Endodermal cell (in vitro differentiated cells): ENCODE results near the gene PLAC1. TPM values are rescaled to one million over a fixed set of nuclear protein-coding genes. Genes with fewer than 3 reads are reported as not detected.

Experiments used
- DNase-seq: peaks from one replicate; pipeline ENCODE4 v3.0.0-alpha.2; 2017
- H3K27ac ChIP-seq: 2 replicates; pipeline ENCODE4 v1.5.1; 2013; ENCODE audit warnings: mild to moderate bottlenecking, low read depth, low read length, moderate library complexity
- H3K27me3 ChIP-seq: 2 replicates; pipeline ENCODE4 v1.6.1; 2013; ENCODE audit warnings: mild to moderate bottlenecking, low read length, moderate library complexity; ENCODE audit not compliant: insufficient read depth, control insufficient read depth, poor library complexity, severe bottlenecking
- H3K36me3 ChIP-seq: 2 replicates; pipeline ENCODE4 v1.7.0; 2013; ENCODE audit warnings: mild to moderate bottlenecking, low read length, moderate library complexity; ENCODE audit not compliant: control insufficient read depth, insufficient read depth
- H3K4me1 ChIP-seq: one replicate; pipeline ENCODE4 v1.7.0; 2013; ENCODE audit warnings: low read length; ENCODE audit not compliant: control insufficient read depth, insufficient read depth
- H3K4me3 ChIP-seq: 2 replicates; pipeline ENCODE4 v1.5.1; 2013; ENCODE audit warnings: mild to moderate bottlenecking, low read length, moderate library complexity
- H3K9ac ChIP-seq: 2 replicates; pipeline ENCODE4 v1.6.1; 2013; ENCODE audit warnings: mild to moderate bottlenecking, low read length, moderate library complexity; ENCODE audit not compliant: poor library complexity, severe bottlenecking; ENCODE audit errors: extremely low read depth
- H3K9me3 ChIP-seq: 2 replicates; pipeline ENCODE4 v1.6.1; 2013; ENCODE audit warnings: mild to moderate bottlenecking, low read length, moderate library complexity; ENCODE audit not compliant: control insufficient read depth
- H3K27ac Mint-ChIP-seq: 2 replicates; pipeline ENCODE4 v1.8.0; 2020; ENCODE audit warnings: mixed read lengths
- H3K27me3 Mint-ChIP-seq: 2 replicates; pipeline ENCODE4 v1.8.0; 2021; ENCODE audit warnings: mild to moderate bottlenecking, mixed read lengths; ENCODE audit not compliant: insufficient read depth
- H3K36me3 Mint-ChIP-seq: 2 replicates; pipeline ENCODE4 v1.8.0; 2020; ENCODE audit warnings: low read depth, mixed read lengths
- H3K4me1 Mint-ChIP-seq: 2 replicates; pipeline ENCODE4 v1.8.0; 2020; ENCODE audit warnings: mixed read lengths
- H3K4me3 Mint-ChIP-seq: 2 replicates; pipeline ENCODE4 v1.8.0; 2020; ENCODE audit warnings: mild to moderate bottlenecking, moderate library complexity, mixed read lengths
- H3K9me3 Mint-ChIP-seq: 2 replicates; pipeline ENCODE4 v1.8.0; 2020; ENCODE audit warnings: mild to moderate bottlenecking, mixed read lengths
- WGBS, 2 experiments: methylation state at CpG; one replicate each; pipeline versions ENCODE4 v1.1.5 to v1.1.7; 2013; ENCODE audit warnings: missing lambda C conversion rate in 2 of 2, mixed read lengths in 1 of 2; ENCODE audit not compliant: insufficient coverage in 1 of 2, insufficient read length in 1 of 2; 5-methylcytosine and 5-hydroxymethylcytosine counted together
- total RNA-seq, 2 donors: library from RNA; stranded (reverse); fragmentation: NEBNext Ultra II Directional in 1 of 2; extraction: Animal tissue kit (Norgen Biotek cat#: 25700) in 1 of 2; gene quantifications; 2 replicates in 1 of 2; 3 replicates in 1 of 2; pipeline ENCODE4 v1.2.1, GENCODE V29; 2021
- TF ChIP-seq, protein P1 (sequence below): fragments of 200-600 bp; sonication (generic); conservative IDR thresholded peaks from 2 replicates; pipeline ENCODE4 v1.5.0; 2021; ENCODE audit warnings: antibody characterized with exemption, mild to moderate bottlenecking

Gene PLAC1
- total RNA-seq, 2 donors from 2014 or later = not detected

DNA sequence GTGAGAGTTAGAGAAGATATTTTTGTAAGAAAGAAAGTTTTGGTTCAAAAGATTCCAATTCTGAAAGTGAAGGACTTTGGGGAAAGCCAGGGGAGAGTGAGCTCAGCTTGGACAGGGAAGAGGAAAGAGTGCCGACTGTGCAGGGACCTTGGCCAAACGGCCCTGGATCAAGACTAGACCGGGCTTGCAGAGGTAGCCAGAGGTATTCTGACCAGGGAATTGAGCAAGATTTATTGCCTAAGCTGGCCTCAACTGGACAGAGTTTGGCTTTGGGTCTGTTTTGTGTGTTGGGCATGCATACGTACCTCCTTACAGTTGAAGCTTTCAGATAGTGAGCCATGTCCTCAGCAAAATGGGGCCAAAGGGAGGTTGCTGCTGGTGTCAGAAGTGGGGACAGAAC, 11.6 kb downstream of the PLAC1 start:
- no peak overlapping the region for H3K9ac ChIP-seq
- no peaks in the 10 kb centered on the region for H3K4me1 Mint-ChIP-seq
- WGBS, 2 experiments = 88% methylated on average over 4 of the region's 4 CpGs; no CpG with 5 or more reads in 1 of the 2 experiments

DNA sequence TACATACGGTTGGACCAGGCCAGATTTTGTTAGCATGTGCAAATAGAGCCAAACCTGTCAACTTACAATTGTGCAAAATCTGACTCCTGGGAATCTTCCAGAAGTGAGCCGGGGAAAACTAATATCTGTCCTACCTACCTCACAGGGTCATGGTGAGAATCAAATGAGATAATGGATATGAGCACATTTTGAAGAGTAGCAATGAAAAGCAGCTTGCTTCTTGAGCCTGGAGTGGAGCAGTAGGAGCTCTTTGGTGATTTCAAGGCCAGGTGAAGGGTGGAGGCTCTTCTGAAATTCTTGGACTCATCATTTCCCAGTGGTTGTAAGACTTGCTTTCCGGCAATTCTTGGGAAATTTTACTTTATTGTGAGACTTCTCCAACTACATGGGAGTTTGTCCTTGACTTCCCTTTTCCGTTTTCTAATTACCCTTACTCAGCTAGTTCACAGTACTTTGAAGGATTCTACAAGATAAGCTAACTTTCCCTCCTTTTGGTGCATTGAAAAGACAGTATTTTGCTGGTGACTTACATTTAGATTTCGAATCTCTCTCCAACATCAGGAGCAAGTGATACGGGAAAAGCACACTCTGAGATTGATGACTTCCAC, 12.2 kb downstream of the PLAC1 start:
- H3K4me3 Mint-ChIP-seq = no peak overlapping the region
- TF ChIP-seq, protein P1, sequence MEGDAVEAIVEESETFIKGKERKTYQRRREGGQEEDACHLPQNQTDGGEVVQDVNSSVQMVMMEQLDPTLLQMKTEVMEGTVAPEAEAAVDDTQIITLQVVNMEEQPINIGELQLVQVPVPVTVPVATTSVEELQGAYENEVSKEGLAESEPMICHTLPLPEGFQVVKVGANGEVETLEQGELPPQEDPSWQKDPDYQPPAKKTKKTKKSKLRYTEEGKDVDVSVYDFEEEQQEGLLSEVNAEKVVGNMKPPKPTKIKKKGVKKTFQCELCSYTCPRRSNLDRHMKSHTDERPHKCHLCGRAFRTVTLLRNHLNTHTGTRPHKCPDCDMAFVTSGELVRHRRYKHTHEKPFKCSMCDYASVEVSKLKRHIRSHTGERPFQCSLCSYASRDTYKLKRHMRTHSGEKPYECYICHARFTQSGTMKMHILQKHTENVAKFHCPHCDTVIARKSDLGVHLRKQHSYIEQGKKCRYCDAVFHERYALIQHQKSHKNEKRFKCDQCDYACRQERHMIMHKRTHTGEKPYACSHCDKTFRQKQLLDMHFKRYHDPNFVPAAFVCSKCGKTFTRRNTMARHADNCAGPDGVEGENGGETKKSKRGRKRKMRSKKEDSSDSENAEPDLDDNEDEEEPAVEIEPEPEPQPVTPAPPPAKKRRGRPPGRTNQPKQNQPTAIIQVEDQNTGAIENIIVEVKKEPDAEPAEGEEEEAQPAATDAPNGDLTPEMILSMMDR = no peak
- no peak for DNase-seq
- no peaks in the 10 kb centered on the region for H3K36me3 ChIP-seq
- no peaks in the 10 kb centered on the region for H3K4me1 ChIP-seq
- no peaks in the 10 kb centered on the region for H3K9me3 ChIP-seq
- H3K27me3 ChIP-seq = no peaks in the 10 kb centered on the region
- H3K36me3 Mint-ChIP-seq = no peaks in the 10 kb centered on the region
- 80 to 95% methylated on average over 1 to 6 of the region's 6 CpGs for WGBS, 2 experiments
- H3K4me3 ChIP-seq = no peak overlapping the region
- no peaks in the 10 kb centered on the region for H3K4me1 Mint-ChIP-seq
- H3K9me3 Mint-ChIP-seq = peaks cover 37% of the 10 kb centered on the region
- H3K27me3 Mint-ChIP-seq = no peaks in the 10 kb centered on the region
- no peak overlapping the region for H3K27ac ChIP-seq
- no peak overlapping the region for H3K9ac ChIP-seq
- H3K27ac Mint-ChIP-seq = no peak overlapping the region

More for the DNA sequence above, 11.6 kb downstream of the PLAC1 start:
- no peak overlapping the region for H3K4me3 ChIP-seq
- TF ChIP-seq, protein P1 = no peak
- no peaks in the 10 kb centered on the region for H3K27me3 ChIP-seq
- Mint-ChIP-seq H3K4me3 (no peak overlapping the region), H3K36me3 (no peaks in the 10 kb centered on the region), H3K27me3 (no peaks in the 10 kb centered on the region), H3K9me3 (peaks cover 36% of the 10 kb centered on the region), H3K27ac (no peak overlapping the region)
- H3K4me1 ChIP-seq = no peaks in the 10 kb centered on the region
- DNase-seq = no peak
- H3K9me3 ChIP-seq = no peaks in the 10 kb centered on the region
- no peak overlapping the region for H3K27ac ChIP-seq
- no peaks in the 10 kb centered on the region for H3K36me3 ChIP-seq

DNA sequence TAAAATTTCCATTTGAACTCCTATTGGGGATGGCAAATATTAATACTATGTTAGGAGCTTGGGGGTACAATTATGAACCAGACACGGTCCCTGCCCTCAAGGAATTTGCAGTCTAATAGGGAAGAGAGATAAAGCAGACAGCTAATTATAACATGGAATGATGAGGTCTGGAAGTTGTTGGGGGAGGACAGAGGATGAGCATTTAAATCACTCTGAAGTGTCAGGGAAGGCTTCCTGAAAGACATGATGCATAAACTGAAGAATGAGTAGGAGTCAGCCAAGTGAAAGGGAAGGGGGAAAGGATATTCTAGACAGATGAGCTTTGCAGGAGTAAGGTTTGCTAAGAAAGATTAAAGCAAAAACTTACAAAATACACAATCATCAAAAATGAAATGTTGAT, 15.9 kb downstream of the PLAC1 start:
- TF ChIP-seq, protein P1 = no peak
- no peak overlapping the region for H3K4me3 ChIP-seq
- peaks cover 30% of the 10 kb centered on the region for H3K9me3 Mint-ChIP-seq

More for the DNA sequence above, 15.9 kb downstream of the PLAC1 start:
- H3K4me1 Mint-ChIP-seq = no peaks in the 10 kb centered on the region
- H3K9me3 ChIP-seq = no peaks in the 10 kb centered on the region
- H3K4me1 ChIP-seq = no peaks in the 10 kb centered on the region
- no peak for DNase-seq
- H3K36me3 Mint-ChIP-seq = no peaks in the 10 kb centered on the region
- H3K36me3 ChIP-seq = no peaks in the 10 kb centered on the region
- 80 to 96% methylated on average over 1 of the region's 1 CpG for WGBS, 2 experiments
- H3K27me3 Mint-ChIP-seq = no peaks in the 10 kb centered on the region
- no peaks in the 10 kb centered on the region for H3K27me3 ChIP-seq
- H3K27ac ChIP-seq = no peak overlapping the region
- H3K9ac ChIP-seq = no peak overlapping the region
- no peak overlapping the region for H3K27ac Mint-ChIP-seq
- no peak overlapping the region for H3K4me3 Mint-ChIP-seq
